GM18508 (cell line): ENCODE data around the gene TYW1B.
"Not testable (repeated sequence)": the region's sequence is repeated elsewhere in the genome, so short reads cannot be mapped to it uniquely, and the experiment has no call there.

Experiments
- ATAC-seq: cut with Tn5 transposase; IDR thresholded peaks from one replicate; pipeline ENCODE4 v1.9.1; 2021; ENCODE audit warnings: moderate number of reproducible peaks; ENCODE audit not compliant: insufficient read depth, unreplicated experiment

TYW1B gene

DNA sequence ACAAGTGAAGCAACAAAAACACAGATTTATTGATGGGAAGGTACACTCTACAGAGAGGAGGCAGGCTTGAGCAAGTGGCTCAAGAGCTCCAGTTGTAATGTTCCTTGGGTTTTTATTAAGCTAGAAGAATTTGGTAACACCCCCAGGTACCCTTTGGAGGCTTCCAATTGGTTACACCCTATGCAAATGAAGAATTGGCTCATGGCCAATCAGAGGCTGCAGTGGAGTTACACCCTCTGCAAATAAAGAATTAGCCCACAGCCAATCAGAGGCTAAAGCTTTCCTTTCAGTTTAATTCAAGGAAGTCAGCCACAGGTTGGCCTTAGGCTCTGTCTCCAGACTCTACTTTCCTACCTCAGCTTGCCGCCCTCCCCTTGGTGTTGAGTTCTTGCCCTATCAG, 10.3 kb downstream of the TYW1B start:
- ATAC-seq, result not testable (repeated sequence)

DNA sequence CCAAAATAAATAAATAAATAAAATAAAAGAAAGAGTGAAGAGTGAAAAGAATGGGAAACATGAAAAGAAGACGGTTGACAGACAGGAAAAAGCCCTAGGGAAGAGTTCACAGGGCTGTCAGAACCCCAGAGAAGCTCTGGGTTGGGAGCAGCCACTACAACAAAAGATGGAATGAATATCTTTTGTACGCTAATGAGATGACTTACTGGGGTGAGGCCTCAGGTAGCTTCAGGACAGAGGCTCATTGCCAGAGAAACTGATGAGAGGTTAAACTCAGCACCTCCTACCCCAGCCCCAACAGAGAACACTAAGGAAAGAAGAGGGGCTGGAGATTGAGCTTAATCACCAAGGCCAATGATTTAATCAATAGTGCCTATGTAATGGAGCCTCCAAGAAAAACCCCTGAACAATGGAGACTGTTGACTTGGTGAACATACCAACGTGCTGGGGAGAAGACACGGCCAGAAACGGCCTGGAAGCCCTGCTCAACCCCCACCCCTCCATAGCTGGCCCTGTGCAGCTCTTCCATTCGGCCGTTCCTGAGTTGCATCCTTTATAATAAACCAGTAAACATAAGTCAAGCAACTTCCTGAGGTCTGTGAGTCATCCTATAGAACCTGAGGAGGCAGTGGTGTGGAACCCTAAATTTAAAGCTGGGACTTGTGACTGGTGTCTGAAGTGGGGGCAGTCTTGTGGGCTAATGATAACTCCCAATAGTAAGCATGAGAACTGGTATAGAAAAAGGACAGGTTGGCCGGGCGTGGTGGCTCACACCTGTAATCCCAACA, 11.4 kb downstream of the TYW1B start:
- ATAC-seq, result not testable (repeated sequence)

DNA sequence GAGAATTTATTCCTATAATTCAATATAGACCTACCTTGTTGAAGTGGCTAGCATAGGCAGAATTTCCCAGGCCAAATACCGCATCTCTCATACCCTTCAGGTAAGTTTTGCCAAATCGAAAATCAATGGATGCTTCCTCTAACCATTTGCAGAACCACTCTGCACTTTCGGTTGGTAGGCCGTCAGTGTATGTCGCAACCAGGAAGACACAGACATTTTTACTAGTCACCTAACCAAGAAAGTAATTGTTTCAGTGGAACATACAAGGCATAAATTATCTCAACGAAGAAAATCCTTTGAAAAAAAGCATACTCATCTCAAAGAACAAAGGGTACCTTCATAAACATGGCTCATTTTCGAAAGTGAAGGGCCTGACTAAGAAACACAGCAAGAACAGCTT, 17.6 kb downstream of the TYW1B start:
- not testable (repeated sequence) for ATAC-seq

DNA sequence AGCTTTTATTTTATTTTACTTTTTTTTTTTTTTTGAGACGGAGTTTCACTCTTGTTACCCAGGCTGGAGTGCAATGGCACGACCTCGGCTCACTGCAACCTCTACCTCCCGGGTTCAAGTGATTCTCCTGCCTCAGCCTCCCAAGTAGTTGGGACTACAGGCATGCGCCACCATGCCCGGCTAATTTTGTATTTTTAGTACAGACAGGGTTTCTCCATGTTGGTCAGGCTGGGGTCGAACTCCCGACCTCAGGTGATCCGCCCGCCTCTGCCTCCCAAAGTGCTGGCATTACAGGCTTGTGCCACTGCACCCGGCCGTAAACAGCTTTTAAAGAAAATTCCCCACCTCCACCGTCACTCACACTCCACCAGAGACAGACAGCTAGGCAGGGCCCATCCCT, 19.5 kb downstream of the TYW1B start:
- ATAC-seq, result not testable (repeated sequence)

DNA sequence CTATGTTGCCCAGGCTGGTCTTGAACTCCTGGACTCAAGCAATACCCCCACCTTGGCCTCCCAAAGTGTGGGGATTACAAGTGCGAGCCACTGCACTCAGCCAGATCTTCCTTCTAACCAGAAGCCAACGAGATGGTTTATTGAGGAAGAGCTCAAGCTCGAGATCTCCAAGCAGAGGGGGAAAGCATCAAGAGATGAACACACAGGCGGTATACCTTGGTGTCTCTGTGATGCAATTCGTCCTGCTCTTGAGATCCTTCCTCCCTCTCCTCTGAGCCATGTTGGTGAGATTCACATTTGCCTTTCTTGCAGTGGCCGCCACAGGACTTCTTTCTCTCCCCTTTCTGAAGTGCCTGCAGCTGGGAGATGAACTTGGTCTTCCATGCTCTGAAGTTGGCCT, 21.1 kb downstream of the TYW1B start:
- not testable (repeated sequence) for ATAC-seq

DNA sequence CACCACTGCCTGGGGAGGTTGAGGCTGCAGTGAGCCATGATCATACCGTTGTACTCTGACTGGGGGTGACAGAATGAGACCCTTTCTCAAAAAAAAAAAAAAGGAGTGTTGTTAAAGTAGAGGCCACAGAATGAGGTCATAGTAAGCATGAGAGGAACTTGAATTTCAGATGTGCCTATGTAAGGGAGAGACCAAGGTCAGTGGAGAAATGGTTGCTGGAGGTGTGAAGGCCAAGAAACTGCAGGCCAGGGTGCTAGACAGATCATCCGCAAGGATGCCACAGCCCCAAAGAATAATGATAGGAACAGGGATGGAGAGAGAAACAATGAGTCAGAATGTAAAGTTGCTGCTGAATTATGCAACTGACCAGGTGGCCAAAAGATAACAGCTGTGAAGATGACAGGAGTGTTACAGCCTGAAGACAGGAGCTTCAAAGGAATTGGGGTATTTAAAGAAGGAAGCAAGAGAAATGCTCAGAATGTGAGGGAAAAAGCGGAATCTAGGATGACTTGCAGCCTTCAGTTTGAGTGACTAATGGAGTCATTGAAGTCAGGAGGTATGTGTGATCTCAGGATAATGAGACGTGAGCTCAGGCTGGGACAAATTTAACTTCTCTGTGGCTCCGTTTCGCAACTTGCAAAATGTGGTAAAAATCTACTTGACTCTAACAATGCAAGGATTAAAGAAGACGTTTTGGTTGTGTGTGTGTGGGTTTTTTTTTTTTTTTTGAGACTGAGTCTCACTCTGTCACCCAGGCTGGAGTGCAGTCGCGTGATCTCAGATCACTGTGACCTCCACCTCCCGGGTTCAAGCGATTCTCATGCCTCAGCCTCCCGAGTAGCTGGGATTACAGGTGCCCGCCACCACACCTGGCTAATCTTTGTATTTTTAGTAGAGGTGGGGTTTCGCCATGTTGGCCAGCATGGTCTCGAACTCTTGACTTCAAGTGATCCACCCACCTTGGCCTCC, 22.2 kb downstream of the TYW1B start:
- ATAC-seq, result no peak

DNA sequence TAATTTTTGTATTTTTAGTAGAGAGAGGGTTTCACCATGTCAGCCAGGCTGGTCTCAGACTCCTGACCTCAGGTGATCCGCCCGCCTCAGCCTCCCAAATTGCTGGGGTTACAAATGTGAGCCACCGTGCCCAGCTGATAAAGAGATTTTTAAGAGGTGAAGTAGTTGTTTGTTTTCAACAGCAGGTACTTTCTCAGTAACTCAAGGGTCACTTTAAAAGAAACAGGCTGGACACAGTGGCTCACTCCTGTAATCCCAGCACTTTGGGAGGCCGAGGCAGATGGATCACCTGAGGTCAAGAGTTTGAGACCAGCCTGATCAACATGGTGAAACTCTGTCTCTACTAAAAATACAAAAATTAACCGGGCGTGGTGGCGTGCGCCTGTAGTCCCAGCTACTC, 24.2 kb downstream of the TYW1B start:
- ATAC-seq, result not testable (repeated sequence)

DNA sequence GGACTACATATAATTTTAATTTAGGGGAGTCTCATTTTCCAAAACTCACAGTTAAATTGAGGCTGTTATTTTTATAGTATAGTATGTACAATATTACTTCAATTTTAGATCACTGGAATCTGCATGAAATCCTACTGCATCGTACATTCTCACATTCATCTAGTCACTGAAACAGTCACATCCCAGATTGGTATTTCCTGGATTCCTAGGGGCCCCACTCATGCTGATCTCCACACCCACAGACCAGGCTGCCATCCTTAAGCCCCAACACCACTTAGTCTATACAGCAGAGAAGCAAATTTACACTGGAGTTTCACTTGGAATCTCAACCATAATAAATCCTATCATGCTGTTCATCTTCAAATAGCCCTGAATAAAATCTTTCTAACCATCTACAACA, 26.4 kb downstream of the TYW1B start:
- ATAC-seq, result not testable (repeated sequence)

DNA sequence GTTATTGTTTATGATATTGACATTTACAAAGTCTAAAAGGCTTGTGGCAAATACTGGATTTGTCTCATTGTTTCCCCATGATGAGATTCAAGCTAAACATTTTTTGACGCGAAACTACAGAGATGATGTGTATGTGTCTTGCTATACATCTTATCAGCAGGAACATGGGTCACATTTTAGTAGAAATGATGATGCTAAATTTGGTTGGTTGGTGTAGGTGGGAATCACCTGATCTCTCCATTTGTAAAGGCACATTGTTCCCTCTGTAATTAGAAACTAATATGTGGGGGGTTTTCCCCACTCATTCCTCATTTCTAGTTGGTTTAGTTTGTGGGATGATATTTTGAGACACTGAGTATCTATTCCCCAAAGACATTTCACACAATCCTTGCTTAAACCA, 32.6 kb downstream of the TYW1B start:
- ATAC-seq, result not testable (repeated sequence)

DNA sequence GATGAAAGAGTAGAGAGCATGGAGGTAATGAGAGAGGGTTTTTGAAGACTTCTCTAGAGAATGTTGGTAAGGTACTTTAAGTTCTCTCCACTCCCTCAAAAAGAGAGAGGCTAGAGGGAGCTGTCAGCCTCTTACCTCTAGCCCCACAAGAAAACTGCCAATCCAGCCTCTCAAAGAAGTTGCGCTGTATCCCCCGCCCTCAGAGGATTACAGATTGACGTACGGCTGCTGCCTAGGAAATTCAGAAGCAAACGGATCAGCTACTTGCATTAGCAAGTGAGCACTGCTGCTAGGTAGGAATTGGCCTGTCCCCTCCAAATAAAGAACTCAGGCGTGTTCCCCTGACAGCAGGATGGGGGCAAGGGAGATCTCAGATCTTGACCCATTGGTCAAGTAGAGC, 34.2 kb downstream of the TYW1B start:
- no peak for ATAC-seq

DNA sequence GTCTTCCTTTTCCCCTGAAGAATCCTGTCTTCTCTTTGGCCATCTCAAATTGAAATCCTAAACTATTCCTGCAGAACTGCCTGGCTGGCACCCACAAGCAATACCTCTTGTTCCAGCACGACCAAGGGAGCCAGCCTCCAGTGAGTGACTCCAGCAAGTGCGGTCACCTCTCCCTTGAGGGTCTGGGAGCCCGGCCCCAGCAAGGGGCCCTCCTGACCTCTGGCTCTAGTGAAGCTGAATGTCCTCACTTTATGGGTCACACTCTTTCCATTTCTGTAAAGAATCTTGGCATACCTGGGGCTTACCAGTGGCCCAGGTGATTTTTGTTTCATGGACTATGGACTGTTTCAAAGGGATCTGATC, 37.3 kb downstream of the TYW1B start:
- ATAC-seq, result not testable (repeated sequence)

DNA sequence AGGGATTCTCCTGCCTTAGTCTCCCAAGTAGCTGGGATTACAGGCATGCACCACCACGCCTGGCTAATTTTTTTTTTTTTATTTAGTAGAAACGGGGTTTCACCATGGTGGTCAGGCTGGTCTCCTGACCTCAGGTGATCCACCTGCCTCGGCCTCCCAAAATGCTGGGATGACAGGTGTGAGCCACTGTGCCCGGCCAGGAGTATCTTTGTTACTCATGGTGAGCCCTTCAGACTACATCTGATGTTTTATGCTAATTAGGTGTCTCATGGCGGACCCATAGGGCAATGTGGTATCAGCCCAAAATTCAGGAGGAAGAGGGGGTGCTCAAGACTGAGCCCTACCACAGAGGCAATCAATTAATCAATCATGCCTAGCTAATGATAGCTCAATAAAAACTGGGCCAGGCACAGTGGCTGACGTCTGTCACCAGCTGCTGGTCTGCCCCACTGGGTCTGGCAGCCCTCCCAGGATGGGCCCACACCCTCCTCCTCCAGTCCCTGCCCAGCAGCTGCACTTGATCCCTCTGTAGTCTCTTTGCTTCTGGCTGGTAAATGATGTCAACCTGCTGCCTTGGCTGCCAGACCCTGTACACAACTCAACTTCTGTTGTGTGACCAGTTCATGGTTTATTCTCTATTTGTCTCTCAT, 37.8 kb downstream of the TYW1B start:
- ATAC-seq, result not testable (repeated sequence)

DNA sequence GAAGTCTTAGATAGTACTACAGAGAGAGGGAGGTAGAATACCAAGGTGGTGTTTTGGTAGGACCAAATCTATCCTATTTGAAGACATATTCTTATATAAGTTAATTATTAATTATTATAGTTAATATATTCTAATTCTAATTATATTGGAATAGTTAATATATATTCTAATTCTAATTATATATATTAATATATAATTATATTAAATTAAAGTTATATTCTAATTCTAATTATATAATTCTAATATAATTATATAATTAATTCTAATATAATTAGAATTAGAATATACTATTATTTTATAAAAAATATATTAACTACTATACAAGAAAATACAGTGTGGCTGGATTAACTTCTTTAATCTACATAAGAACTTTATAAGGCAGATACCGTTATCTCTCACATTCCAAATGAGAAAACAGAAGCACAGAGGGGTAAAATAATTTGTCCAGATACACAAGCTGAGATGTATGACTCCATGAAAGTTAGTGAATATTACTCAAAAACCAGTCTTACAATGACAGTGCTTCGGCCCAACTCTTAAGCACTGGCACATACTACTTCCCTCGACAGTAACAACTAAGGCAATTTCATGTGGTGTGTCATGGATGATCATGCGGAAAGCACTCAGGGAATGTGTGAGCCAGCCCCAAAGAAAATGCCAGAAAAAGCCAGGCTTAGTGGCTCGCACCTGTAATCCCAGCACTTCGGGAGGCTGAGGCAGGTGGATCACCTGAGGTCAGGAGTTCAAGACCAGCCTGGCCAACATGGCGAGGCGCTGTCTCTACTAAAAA, 42.6 kb downstream of the TYW1B start:
- ATAC-seq, result no peak

DNA sequence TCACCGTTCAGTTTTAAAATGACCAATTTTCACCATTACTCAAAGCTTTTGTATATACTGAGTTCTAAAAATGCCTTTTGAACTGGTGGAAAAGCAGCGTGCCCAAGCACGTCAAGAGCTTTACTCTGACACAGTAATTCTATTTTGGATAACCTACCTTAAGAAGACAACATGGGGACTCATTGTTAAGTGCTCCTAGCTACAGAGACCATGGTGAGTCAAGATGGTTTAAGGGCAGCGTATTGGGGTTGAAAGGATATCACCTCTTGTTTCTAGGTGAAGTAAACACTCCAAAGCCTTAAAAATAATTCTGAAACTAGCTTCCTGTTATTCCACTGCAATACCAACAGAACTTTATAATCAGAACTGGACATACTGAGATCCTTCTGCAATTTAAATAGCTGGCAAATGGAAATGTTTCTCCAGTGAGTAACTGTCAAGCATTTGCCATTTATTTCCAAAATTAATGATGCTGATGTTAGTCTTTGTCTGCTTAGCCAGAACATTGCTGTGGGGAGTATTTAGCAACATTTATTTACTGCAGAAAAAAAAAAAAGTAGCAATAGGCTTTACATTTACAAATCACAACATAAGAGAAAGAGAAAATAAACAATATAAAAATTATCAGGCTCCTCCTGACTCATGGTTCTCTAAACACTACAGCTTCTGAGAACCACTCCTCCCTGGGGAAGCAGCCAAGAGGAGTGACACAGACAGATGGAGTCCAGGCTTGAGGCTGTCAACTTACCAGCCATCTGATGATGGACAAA, 44.2 kb downstream of the TYW1B start:
- not testable (repeated sequence) for ATAC-seq

DNA sequence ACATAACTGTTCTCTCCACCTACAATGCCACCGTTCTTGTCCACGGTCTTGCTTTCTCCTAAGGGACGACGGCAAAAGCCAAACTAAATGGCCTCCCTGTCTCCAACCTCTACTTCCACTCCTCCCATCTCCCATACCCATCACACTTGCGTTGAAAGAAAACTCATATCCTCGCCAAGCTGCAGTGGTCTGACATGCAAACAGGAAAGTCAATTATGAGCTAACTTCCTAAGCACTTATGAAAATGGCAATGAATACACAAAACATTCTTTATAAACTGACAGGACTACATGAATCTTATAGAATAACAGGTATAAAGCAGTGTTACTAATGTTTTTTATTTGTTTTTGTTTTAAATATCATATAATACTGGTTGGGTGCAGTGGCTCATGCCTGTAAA, 46.4 kb downstream of the TYW1B start:
- ATAC-seq, result no peak

DNA sequence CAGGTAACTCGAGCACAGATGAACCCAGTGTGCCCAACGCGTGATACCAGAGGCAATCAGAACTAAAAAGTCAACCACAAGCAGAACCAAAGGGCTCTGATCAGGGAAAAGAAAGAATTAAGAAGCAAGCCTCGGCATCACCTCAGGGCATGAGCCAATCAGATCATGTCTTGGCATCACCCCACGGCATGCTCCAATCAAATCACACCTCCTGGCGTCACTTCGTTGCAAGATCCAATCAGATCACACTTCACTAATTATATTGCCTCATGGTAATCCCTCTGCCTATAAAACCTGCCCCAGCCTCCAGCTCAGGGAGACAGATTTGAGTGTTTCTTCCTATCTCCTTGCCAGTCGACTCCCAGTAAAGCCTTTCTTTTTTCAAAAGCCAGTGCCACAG, 46.8 kb downstream of the TYW1B start:
- ATAC-seq, result no peak

DNA sequence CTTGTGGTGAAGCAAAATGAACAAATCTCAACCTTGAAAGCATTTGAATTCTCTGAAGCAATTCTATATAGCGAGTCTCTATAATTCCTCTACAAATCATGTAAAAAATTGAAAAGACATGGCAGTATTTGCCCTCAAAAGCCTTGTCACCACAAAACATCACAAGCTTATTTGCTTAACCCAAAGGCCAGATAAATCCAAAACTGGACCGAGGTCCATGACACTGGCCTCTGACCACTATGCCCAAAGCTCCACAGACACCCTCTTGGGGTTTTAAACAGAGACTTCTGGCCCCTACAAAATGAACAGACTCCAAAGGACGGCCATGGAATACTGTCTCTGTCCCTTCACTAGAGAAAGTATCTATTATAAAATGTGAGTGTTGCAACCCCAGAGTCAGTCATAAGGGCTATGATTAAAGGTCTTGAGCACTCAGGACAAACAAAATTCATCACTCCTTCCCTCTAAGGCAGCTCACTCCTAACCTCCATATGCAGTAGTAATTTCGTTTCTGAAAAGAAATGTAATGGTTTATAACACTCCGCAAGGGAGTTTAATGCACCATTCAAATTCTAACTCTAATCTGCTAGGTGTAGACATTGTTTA, 47.6 kb downstream of the TYW1B start:
- not testable (repeated sequence) for ATAC-seq

DNA sequence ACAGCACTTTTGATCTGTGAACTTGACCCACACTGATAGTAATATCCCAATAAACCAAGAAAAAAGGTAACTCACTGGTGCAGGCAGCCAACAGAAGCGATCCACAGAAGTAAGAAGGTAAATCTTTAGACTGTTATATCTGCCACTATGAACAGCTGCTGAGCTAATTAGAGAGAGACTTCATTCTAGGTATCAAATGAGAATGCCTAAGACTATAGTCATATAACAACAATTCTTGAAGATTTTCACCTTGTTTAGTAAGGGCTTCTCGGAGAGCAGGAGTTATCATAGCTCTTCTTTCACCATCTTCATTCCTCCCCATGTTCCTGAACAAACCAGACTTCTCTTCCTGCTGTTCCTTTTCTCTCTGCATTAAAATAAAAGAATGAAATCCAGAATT, 50.8 kb downstream of the TYW1B start:
- not testable (repeated sequence) for ATAC-seq

DNA sequence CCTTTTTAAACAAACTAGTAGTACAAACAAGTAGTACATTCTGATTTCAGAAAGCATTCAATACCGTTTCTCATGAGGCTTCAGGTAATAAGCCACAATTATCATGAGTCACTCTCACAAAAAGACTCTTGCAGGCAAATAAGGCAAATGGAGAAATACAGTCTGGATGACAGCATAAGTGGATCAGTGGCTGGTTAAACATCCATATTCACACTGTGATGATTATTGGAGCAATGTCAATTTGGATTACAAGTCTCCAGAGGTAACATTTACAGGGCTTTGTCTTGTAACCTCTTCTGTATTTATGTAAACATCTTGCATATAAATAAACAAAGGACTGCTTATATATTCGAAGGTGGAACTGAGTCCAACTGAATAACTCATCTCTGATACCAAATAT, 55.4 kb downstream of the TYW1B start:
- not testable (repeated sequence) for ATAC-seq
